Left kidney (tissue), 2 donors: ENCODE measurements around the gene PRKN. TPM values are rescaled to one million over a fixed set of nuclear protein-coding genes. Genes with fewer than 3 reads are reported as not detected.
"Not testable (repeated sequence)": the region's sequence is repeated elsewhere in the genome, so short reads cannot be mapped to it uniquely, and the experiment has no call there.

Experiments
- DNase-seq: peaks from one replicate; pipeline ENCODE4 v3.0.0-alpha.2; 2013
- polyA plus RNA-seq: library from polyadenylated mRNA; unstranded; fragments of 120-200 nt; gene quantifications from one replicate; pipeline ENCODE4 v1.2.1, GENCODE V29; 2013; ENCODE audit not compliant: insufficient read length

Gene PRKN
- polyA plus RNA-seq, 1 donor = 7.7 TPM

- no peak for DNase-seq
Measured at GRCh38 chr6:162711376-162711775, 16.2 kb downstream of the PRKN start.

GRCh38 chr6:162710936-162711335 lies 16.6 kb downstream of the PRKN start:
- DNase-seq = no peak

GRCh38 chr6:162710419-162710818 lies 17.1 kb downstream of the PRKN start:
- DNase-seq = no peak

GRCh38 chr6:162709431-162709830 lies 18.1 kb downstream of the PRKN start:
- DNase-seq = no peak

GRCh38 chr6:162708971-162709370 lies 18.6 kb downstream of the PRKN start:
- DNase-seq = no peak

GRCh38 chr6:162706232-162706631 lies 21.3 kb downstream of the PRKN start:
- DNase-seq = peak; percentile 53

GRCh38 chr6:162705736-162706135 lies 21.8 kb downstream of the PRKN start:
- DNase-seq = no peak

- no peak for DNase-seq
Measured at GRCh38 chr6:162704001-162704400, 23.6 kb downstream of the PRKN start.

GRCh38 chr6:162702446-162702845 lies 25.1 kb downstream of the PRKN start:
- DNase-seq = no peak

- DNase-seq = no peak
Measured at GRCh38 chr6:162701551-162701950, 26.0 kb downstream of the PRKN start.

- no peak for DNase-seq
Measured at GRCh38 chr6:162700966-162701365, 26.6 kb downstream of the PRKN start.

- DNase-seq = no peak
Measured at GRCh38 chr6:162699961-162700360, 27.6 kb downstream of the PRKN start.

GRCh38 chr6:162698440-162698839 lies 29.1 kb downstream of the PRKN start:
- no peak for DNase-seq

GRCh38 chr6:162697872-162698403 lies 29.6 kb downstream of the PRKN start:
- DNase-seq = no peak

GRCh38 chr6:162690158-162690557 lies 37.4 kb downstream of the PRKN start:
- no peak for DNase-seq

GRCh38 chr6:162688751-162689345 lies 38.7 kb downstream of the PRKN start:
- DNase-seq = no peak

GRCh38 chr6:162685586-162685985 lies 42.0 kb downstream of the PRKN start:
- no peak for DNase-seq

GRCh38 chr6:162684961-162685360 lies 42.6 kb downstream of the PRKN start:
- no peak for DNase-seq

GRCh38 chr6:162684052-162684451 lies 43.5 kb downstream of the PRKN start:
- DNase-seq = no peak

- no peak for DNase-seq
Measured at GRCh38 chr6:162683135-162683534, 44.4 kb downstream of the PRKN start.

- no peak for DNase-seq
Measured at GRCh38 chr6:162681447-162681846, 46.1 kb downstream of the PRKN start.

GRCh38 chr6:162680871-162681270 lies 46.7 kb downstream of the PRKN start:
- DNase-seq = no peak

GRCh38 chr6:162680367-162680766 lies 47.2 kb downstream of the PRKN start:
- no peak for DNase-seq

GRCh38 chr6:162679681-162680080 lies 47.9 kb downstream of the PRKN start:
- no peak for DNase-seq

GRCh38 chr6:162678896-162679295 lies 48.7 kb downstream of the PRKN start:
- not testable (repeated sequence) for DNase-seq
